Measurements from ENCODE around the gene GPNMB.

The GPNMB gene

DNA sequence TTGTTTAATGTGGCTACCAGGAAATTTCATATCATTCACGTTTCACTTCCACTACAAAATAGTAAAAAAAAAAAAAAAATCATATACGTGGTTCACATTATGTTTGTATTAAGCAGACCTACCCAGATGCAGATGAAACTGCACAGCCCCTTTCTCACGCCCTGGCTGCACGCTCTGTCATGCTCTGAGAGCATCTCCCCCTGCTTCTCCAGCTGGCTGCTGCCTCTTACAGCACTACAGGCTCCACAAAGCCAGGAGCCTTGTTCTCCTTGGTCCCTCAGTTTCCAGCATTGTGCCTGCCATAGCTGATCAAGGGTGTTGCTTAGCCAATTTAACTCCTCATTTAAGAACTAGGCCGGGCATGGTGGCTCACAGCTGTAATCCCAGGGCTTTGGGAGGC is 6.9 kb upstream of the GPNMB start:
- Histone ChIP-seq H3K9ac (ENCODE audit: low read depth, low read length, poor library complexity, severe bottlenecking) (no peak overlapping the region), H3K4me2 (ENCODE audit: low read depth, low read length, poor library complexity, severe bottlenecking) (no peak overlapping the region), H3K36me3 (ENCODE audit: insufficient read depth, low read length) (no peaks in the 10 kb centered on the region), H2AFZ (ENCODE audit: low read length) (no peak overlapping the region), H3K4me1 (ENCODE audit: insufficient read depth, low read length, poor library complexity, severe bottlenecking) (no peaks in the 10 kb centered on the region), H3K27me3 (ENCODE audit: insufficient read depth, low read length, poor library complexity, severe bottlenecking) (no peaks in the 10 kb centered on the region), H3K79me2 (ENCODE audit: insufficient read depth, low read length) (no peaks in the 10 kb centered on the region), H3K9me2 (replicated peaks; ENCODE audit: low read depth, low read length) (no peaks in the 10 kb centered on the region), H3F3A (ENCODE audit: low read depth) (no peaks in the 10 kb centered on the region), H3K4me3 (ENCODE audit: low read length, poor library complexity, severe bottlenecking) (no peak overlapping the region), H4K20me1 (ENCODE audit: insufficient read depth, low read length, poor library complexity, severe bottlenecking) (no peaks in the 10 kb centered on the region), H3K9me3 (ENCODE audit: insufficient read depth, low read depth, low read length) (no peaks in the 10 kb centered on the region)
- TF ChIP-seq EZH2phosphoT487 (IDR thresholded peaks at IDR 0.05; ENCODE audit: borderline replicate concordance) (no peak), CTCF (conservative IDR thresholded peaks at IDR 0.05; ENCODE audit: low read length) (no peak)

GRCh38 chr7:23242321-23242720 is 4.3 kb upstream of the GPNMB start:
- H3K9ac ChIP-seq (ENCODE audit: low read depth, low read length, poor library complexity, severe bottlenecking), result no peak overlapping the region
- H3K4me2 ChIP-seq (ENCODE audit: low read depth, low read length, poor library complexity, severe bottlenecking), result no peak overlapping the region
- TF ChIP-seq EZH2phosphoT487 (IDR thresholded peaks at IDR 0.05; ENCODE audit: borderline replicate concordance) (no peak), CTCF (conservative IDR thresholded peaks at IDR 0.05; ENCODE audit: low read length) (no peak)
- no peaks in the 10 kb centered on the region for H3K79me2 ChIP-seq (ENCODE audit: insufficient read depth, low read length)
- no peaks in the 10 kb centered on the region for H3K36me3 ChIP-seq (ENCODE audit: insufficient read depth, low read length)
- no peak overlapping the region for H2AFZ ChIP-seq (ENCODE audit: low read length)
- H3K4me3 ChIP-seq (ENCODE audit: low read length, poor library complexity, severe bottlenecking), result no peak overlapping the region
- no peaks in the 10 kb centered on the region for H3K27me3 ChIP-seq (ENCODE audit: insufficient read depth, low read length, poor library complexity, severe bottlenecking)
- H3F3A ChIP-seq (ENCODE audit: low read depth), result no peaks in the 10 kb centered on the region
- H3K9me2 ChIP-seq (replicated peaks; ENCODE audit: low read depth, low read length), result no peaks in the 10 kb centered on the region
- no peaks in the 10 kb centered on the region for H4K20me1 ChIP-seq (ENCODE audit: insufficient read depth, low read length, poor library complexity, severe bottlenecking)
- H3K9me3 ChIP-seq (ENCODE audit: insufficient read depth, low read depth, low read length), result no peaks in the 10 kb centered on the region
- H3K4me1 ChIP-seq (ENCODE audit: insufficient read depth, low read length, poor library complexity, severe bottlenecking), result no peaks in the 10 kb centered on the region

- no peaks in the 10 kb centered on the region for H3K36me3 ChIP-seq (ENCODE audit: insufficient read depth, low read length)
- H3K9me3 ChIP-seq (ENCODE audit: insufficient read depth, low read depth, low read length), result no peaks in the 10 kb centered on the region
- H3K9ac ChIP-seq (ENCODE audit: low read depth, low read length, poor library complexity, severe bottlenecking), result no peak overlapping the region
- no peaks in the 10 kb centered on the region for H4K20me1 ChIP-seq (ENCODE audit: insufficient read depth, low read length, poor library complexity, severe bottlenecking)
- H3K79me2 ChIP-seq (ENCODE audit: insufficient read depth, low read length), result no peaks in the 10 kb centered on the region
- H2AFZ ChIP-seq (ENCODE audit: low read length), result no peak overlapping the region
- no peaks in the 10 kb centered on the region for H3F3A ChIP-seq (ENCODE audit: low read depth)
- H3K4me1 ChIP-seq (ENCODE audit: insufficient read depth, low read length, poor library complexity, severe bottlenecking), result no peaks in the 10 kb centered on the region
- H3K9me2 ChIP-seq (replicated peaks; ENCODE audit: low read depth, low read length), result no peaks in the 10 kb centered on the region
- no peaks in the 10 kb centered on the region for H3K27me3 ChIP-seq (ENCODE audit: insufficient read depth, low read length, poor library complexity, severe bottlenecking)
- no peak for TF ChIP-seq EZH2phosphoT487 (IDR thresholded peaks at IDR 0.05; ENCODE audit: borderline replicate concordance)
- TF ChIP-seq CTCF (conservative IDR thresholded peaks at IDR 0.05; ENCODE audit: low read length), result no peak
- no peak overlapping the region for H3K4me2 ChIP-seq (ENCODE audit: low read depth, low read length, poor library complexity, severe bottlenecking)
- H3K4me3 ChIP-seq (ENCODE audit: low read length, poor library complexity, severe bottlenecking), result no peak overlapping the region
Measured at GRCh38 chr7:23242935-23243334, 3.6 kb upstream of the GPNMB start.

Data from Loucy (cell line).